ENCODE data around the gene ZNF200.

DNA sequence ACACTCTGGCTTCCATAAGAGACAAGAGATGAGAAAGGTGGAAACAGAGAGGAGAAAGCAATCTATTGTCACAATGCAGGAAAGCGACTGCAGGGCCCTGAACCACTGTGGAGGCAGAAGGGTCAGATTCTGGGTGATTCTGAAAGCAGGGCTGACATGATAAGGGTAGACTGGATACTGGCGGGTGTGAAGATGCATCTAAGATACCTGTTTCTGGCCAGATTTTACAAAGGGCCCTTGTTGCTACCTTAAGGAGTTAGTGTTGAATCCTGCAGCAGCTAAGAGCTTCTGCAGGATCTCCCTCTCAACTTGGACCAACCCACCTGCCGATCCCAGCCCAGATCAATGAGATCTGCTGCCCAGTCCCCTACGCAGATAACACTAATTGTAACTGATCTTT, 27.6 kb upstream of the ZNF200 start:
- TF ChIP-seq CTCF (IDR thresholded peaks at IDR 0.05) (no peak), POLR2A (IDR thresholded peaks at IDR 0.05) (no peak)
